Activated T-cell treated with anti-CD3 and anti-CD28 coated beads for 24 hours (primary cell): ENCODE results near the gene ENOX1.

Source experiments
- DNase-seq: peaks from one replicate; pipeline ENCODE4 v3.0.0-alpha.2; 2020; ENCODE audit warnings: low read depth

ENOX1 gene

DNA sequence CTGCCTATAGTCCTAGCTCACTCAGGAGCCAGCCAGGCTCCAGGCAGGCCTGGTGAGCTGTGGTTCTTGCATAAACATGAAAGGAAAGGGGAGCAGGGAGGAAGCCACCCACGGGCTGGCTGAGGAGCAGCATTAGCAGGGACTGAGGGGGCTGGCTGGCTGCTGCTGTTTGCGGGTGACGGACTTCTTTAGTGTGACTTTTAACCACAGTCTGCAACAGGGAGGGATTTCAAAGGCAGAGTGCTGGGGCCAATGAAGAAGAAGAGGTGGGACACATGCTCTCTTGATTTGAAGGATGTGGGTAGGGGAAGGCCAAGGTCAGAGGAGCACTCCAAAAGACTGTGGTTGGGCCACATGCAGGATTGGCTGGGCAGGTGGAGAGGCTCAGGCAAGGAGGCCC, 540.4 kb downstream of the ENOX1 start:
- DNase-seq, result no peak

DNA sequence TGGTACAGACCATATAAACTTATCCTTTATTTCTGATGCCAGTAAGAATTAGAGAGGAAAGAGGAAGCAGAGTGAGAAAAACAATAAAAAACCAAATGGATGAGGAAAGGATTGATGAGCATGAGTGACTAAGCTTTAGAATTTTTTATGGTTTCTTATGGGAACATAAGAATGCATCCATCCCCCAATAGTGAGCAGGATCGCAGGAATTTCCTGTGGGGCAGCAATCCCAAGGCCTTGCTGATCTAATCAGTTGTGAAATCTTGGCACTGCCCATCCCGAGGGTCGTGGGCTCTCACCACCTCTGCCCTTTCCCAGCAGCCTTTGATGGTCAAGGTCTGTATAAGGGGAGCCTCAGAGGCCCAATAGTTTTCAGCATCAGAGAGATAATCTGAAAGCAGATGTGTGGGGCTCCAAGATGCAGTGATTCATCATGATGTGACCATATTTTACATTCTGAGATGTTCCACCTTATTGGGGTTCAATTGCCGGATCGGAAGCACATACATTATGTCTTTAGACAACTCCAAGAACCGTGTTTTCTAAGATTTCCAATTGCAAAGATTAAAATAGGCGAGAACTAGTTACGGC, 541.3 kb downstream of the ENOX1 start:
- DNase-seq, result no peak

DNA sequence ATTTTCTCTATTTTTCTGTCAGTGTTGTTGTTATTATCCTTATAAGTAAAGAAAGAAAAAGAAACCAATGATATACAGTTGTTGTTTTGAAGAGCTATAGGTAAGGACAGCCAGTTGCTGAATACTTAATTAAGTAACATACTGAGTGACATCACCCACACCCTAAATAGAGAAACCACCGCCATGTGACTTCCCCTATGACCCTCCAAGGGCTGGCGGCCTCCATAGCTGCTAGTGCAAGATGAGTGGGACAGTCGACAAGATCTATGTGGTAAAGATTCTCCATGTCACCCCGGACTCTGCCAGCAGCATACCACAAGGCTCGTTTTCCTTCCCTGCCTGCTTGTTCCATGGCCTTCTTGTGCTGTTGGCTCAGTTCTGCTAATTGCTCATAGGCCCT, 542.3 kb downstream of the ENOX1 start:
- DNase-seq, result no peak

DNA sequence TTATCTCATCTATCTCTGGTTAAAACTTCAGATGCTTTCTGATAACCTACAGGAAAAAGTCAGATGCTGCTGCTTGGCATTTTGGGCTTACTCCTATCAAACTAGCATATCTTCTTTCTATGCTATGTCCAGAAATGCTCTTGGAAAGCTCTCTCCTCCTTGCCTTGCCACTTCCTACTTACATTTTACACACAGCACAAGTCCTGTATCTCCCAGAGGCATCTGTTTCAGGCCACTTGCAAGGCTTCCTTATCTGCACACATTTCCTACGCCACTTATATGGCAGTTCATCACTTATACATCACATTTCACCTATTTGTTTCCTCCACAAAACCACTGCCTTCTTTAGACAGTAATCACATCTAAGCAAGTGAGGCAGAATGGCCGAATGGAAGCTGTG, 543.1 kb downstream of the ENOX1 start:
- no peak for DNase-seq

DNA sequence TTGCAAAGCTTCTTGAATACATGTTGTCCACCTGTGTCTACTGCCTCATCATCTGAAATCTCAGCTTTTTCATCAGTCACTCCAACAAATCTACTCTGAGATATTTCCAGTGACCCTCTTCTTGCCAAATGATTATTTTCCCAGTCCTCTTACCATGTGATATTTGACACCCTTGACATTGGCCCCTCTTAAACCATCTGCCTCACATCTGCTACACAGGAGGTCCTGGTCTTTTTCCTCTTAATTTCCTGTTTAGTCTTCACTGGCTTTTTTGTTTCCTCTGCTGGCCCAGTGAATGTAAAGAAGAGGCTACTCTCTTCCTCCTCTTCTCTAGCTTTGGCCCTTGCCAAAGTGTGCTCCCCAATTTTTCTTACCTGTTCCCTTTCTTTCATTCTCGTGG, 544.7 kb downstream of the ENOX1 start:
- DNase-seq, result no peak

DNA sequence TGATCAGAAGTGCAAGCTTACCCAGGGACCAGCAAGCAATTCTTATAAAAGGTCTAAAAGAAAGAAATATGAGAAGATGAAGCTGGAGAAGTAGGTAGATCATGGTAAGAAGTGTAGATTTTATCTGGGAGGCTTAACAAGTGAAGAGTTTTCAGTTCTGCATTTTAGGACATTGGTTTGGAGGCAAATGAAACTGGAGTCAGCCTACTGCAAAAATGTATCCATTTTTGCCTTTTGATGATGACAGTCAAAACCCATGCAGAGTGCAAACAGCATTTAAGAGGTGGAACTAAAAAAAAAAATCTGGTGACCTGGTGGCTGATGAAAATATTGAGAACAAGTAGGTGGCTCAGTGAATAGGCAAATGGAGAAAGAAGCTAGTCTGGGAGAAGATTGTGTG, 546.5 kb downstream of the ENOX1 start:
- no peak for DNase-seq

DNA sequence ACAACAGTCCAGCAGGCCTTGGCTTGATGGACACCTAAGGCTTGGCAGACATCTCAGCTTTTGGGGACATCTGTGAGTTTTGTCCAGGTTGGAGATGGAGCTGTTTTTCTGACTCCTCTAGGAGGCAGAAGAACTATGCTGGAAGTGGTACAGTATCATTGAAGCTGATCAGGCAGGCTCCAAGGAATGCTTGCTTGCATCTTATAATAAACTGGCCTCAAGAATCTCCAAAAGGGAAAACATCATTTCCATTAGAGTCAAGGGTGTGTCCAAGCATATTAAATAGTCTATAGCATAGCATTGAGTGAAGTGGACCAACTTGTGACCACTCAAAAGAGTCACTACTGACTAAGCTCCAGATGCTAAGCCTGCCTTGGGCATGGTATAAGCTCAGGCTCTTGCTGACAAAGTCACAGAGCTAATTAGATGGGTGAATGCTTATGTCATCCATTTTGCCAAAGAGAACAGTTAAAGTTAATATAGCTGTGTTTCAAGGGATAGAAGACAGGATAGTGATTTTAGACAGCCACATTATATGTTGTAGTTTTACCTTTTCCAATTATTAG, 547.4 kb downstream of the ENOX1 start:
- no peak for DNase-seq

DNA sequence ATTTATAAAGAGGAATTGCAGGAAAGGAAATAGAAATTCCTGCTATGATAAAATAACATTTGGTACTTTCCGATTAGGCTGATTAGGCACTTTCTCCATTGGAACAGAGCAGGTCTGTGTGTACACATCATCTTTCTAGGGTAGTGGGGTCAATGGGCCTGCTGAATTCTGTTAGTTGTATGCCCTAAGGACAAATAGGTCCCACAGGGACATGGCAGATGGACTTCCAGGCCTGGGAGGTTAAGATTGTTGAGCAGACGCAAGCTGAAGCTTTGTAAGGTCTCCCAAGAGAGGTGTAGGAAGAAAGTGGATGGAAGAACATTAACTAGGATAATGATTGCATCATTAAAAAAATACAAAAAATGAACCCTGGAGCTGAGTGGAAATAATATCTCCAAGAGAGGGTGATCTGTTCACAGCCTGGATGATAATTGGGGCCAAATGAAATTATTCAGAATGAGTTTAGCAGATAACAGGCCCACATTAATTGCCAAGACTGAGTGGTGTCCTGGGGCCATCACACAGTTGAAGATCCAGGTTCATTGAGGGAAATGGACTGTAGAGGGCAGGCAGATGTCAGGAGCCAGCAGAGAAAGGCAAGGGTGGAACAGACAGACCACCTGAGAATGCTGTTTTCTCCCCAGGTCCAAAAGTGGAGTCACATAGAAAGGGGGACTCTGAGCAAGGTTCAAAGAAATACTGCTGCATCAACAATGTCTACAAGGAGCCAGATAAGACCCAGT, 548.3 kb downstream of the ENOX1 start:
- DNase-seq, result no peak

DNA sequence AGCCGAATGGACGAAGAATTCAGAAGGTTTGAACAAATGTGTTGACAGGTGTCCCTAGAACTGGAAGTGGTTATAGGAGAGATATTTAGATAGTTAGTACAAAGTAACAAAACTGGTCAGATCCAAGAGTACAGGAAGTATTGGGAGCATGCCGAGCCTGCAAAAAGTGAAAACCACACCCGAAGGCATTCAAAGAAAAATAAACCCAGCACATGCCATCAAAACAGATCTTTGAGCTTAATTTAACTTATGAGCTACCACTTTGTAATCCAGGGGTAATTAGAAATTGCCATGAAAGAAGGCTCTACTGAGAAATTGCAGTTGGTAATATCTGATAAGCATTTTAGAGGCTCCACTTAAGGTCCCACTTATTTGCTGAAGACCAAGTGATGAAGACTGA, 549.2 kb downstream of the ENOX1 start:
- DNase-seq, result no peak

DNA sequence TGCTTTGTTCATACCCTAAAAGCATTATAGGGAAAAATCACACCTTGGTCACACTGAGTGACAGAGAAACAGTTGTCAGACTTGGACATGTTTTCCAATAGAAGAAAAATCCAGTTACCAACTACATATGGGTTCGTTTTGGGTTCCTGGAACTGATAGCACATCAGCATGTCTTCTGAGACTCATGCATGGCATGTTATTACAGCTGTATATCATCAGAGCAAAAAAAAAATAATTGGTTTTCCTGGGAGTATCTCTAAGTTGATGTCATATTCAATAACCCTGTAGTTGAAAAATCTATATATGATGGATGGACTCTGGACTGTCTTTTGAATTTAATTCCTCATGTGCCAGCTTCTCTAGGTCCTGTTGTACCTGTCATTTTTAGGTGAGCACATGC, 551.7 kb downstream of the ENOX1 start:
- no peak for DNase-seq

DNA sequence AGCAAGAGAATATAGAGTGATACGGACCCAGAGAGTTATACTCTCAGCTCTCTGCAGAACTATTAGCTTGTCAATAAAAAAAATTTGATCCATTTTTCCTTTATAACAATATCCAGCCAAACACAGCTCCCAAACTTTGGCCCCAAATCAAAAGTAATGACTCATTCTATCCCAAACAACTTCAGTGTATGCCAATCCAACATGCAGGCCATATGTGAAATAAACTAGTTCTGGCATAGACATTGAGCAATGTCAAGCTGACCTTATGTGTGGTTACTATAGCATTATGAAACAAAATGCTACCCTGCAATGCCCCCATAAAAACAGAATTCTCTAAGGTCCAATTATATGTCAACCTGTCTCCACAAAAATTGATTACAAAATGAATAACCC, 553.9 kb downstream of the ENOX1 start:
- DNase-seq, result no peak

DNA sequence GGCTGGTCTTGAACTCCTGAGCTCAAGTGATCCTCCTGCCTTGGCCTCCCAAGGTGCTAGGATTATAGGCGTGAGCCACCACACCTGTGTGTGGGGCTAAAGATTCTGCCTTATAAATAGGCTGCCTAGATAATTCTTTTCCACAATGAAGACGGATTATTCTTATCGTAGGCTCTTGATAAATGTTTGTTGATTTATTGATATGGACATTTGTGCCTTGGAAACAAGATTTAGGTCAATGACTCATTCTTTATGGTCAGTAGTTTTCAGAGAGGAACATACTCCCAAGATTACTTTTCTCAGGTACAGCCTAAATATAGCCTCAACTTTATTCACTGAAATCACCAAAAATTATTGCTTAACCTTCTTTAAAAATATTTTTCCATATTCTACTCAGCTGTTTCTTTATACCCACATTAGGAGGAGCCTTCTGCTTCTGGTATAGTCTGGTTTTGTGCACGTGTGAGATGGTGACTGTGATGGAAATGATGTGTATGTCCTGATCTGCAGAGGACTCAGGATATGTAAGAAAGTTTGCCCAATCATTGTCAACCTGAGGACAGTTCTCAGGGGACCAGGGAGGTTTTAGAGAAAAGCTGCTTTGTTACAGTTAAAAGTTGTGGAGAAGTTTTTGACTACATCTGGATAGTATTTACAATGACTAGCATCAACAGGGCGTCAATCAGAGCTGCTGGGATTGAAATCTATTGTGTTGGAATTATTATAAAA, 554.5 kb downstream of the ENOX1 start:
- no peak for DNase-seq

DNA sequence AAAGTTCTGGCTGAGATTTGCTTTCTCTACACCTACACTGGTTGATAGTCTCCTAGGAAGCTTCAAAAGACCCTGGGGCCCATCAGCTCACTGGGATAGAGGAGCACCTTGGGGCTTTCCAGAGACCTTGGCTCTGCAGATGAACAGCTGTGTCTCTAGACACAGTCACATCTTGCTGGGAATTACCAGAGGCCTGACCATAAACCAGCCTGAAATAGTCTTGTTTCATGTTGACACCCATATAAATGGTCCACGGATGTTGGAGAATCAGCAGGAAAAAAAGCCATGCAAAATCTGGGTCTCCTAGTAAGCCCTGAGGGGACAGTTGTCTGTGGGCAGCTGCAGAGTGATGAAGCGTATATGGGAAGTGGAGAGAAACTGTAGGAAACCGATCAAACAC, 555.8 kb downstream of the ENOX1 start:
- no peak for DNase-seq

DNA sequence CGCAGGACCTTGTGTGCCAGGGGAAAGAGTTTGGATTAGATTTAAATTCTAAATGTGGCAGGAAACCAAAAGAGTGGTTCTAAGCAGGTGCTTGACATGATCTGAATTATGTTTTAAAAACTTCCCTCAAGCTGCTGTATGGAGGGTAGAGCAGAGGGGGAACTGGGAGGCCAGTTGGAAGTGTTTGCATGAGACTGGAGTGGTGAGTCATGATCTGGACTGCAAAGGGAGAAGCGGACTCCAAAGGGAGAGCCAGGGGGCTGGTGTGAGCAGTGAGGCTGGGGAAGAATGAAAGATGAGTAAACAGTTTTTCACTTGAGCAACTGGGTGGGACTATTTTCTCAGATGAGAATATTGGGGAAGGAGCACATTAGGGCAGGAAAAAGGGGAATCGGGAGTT, 557.3 kb downstream of the ENOX1 start:
- DNase-seq, result no peak

DNA sequence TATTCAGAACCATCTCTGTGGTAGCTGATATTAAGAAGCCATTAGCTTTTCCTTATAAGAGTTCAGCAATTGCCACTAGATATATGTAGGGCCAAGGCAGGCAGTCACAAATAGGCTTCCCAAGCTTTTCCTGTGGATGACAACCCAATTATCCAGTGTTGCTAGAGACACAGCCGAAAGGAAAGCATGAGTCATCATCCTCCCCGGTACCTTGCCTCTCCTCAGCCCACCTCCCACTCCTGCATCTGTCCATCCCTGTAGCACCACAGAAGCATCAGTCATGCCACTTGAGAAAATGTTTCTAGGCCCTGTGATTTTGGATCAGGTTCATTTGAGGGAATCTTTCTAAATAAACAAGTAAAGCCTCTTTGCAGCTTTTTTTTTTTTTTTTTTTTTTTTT, 559.1 kb downstream of the ENOX1 start:
- DNase-seq, result no peak

DNA sequence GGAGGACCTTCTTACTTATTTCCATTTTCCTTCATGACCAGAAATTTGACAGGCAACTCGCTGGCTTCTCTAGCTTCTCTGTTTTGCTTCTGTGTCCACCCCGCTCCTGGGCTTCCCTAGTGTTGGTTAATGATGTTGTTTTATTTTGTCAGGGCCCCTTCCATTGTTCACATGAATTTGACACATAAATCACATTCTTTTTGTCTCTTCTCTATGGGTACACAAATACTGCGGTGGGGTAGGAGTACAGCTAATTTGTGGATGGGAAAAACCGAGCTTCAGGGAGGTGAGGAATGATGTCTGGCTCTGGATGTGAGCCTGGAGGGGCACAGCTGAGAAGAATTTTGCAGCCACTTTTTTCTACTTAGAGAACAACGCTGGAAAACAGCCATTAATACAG, 563.6 kb downstream of the ENOX1 start:
- no peak for DNase-seq

DNA sequence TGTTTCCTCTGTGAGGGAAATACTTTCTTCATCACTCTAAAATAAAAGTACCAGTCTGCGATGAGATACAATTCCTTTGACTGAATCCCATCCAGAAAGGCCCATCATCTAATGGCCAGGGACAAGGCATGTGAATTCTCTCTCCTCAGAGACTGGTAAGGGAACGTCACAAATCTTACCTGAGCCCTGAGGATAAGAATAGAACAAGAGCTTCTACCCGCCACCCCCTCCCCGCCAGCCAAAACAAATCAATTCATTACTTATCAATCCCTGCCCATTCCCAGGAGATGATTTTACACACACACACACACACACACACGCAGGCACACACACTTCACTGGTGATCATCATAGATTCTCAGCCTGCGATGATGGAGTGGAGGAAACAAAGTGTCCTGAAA, 564.7 kb downstream of the ENOX1 start:
- DNase-seq, result no peak

DNA sequence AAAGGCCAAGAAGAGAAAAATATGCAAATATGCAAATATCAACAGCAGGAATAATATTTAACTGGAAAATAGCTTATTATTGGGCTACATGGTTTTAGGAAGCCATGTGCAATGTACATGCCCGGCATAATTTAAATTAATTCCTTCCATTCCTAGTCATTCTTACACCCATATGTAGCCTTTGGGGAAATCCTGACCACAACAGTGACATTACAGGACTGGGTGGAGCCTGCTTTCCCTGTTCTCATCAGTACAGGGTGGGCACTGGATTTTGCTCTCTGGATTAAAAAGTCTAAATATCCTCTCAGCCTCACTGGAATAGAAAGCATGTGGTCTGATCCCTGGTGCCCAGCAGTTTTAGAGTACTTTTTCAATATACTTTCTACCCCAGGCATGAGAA, 565.2 kb downstream of the ENOX1 start:
- no peak for DNase-seq

DNA sequence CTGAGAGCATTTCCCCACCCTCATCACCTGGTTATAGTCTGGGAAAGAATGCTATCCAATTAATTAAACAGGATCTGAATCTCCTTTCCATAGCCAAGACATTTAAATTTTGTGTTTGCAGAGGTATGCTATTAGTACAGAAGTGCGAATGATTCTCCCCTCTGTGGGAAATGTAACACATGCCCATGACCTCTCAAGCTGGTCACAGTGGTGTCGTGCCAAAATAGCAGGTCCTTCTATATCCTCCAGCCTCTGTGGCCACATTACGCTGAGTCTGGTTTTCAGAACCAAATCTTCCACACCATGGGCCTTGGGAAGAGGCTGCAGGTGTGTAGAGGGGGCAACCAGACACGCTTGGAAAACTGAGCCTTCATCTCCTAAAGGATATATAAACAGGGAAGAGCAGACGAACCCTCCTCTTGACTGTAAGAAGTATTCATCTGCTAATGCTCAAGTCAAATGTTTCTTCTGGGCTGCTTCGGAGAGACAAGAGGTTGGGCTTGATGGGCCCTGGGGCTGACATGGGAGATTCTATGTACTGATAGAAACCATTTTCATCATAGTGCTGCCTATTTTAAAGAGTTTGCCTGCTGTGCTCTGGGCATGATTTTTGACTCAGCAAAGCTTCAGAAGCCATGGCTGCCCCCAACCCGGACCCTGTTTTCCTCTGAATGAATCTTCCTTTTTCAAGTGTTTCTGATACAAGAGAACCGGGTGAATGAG, 565.7 kb downstream of the ENOX1 start:
- no peak for DNase-seq

DNA sequence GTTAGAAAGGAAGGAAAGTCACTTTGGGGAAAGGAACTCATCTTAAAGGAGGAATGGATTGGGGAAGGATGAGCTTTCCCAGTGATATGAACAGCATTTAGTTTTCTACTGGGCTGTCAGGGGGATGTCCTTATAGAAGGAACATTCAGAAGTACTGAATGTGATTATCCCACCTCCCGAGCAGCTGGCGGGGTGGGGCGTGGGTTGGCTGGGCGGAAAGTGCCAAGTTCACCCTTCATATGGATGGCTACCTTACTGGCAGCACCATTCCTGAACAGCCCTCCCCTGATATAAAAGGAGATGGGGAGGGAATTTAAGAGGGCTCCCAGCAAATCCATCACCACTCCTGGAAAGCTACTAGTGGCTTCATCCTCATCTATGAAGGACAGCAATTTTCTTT, 572.6 kb downstream of the ENOX1 start:
- no peak for DNase-seq

DNA sequence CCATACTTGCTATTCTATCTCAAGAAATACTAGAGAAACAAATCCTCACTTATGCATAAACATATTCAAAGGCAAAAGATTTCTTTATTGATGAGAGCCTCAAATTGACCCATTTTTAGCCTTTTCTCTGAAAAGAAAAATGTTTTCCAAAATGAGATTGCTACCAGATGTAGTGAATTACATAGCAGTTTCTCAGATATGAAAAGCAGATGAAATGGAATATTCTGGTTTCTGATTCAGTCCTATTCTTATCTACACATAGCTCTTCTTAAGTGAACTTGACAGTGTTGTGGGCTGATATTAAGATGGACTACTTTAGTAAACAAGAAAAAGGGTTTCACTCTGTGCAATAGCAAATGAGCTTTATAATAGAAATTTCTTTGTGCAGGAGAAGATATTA, 579.9 kb downstream of the ENOX1 start:
- DNase-seq, result no peak

DNA sequence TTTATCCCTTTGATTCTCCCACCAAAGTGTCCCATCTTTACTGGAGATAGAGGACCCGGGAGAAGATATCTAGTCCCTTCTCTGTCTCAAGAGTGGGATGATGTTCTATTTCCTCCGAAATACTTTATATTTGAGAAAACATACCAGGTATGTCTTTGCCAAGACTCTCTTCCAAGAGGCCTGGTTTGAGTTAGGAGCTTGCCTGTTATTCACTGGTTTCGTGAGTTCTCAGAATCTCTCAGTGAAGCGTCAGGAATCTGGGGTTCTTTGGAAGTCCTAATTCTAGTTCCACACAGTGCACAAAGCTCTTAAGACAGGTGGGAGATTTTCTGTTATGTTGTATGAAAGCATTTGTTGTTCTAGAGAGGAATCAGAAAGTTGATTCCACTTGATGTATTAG, 581.4 kb downstream of the ENOX1 start:
- no peak for DNase-seq

DNA sequence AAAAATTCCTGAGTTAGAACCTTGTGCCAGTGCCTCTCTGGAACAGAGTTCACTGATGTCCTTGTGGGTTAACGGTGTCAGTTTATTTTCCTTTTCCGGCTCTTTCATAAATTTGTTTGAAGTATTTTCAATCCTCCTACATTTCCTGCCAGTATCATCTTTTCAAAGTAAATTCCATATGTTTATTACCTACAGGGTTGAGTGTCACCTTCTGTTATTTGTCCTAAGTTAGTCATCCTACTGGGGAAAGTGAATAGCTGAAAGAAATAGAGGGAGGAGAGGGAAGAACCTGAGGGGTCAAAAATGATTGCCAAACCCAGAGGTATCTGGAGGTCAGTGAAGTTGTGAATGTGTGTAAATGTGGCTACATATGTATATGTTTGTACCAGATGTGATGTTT, 582.2 kb downstream of the ENOX1 start:
- DNase-seq, result no peak
